Measurements from ENCODE around the gene SLC22A23.

GRCh38 chr6:3358413-3359100, 98.3 kb downstream of the SLC22A23 start:
- no peak for TF ChIP-seq SP1 (IDR thresholded peaks at IDR 0.05)
- no peak for TF ChIP-seq CTCF (IDR thresholded peaks at IDR 0.05; ENCODE audit: low read depth, low read length, missing input control)
- no peak for TF ChIP-seq RAD21 (IDR thresholded peaks at IDR 0.05)
- TF ChIP-seq TAF1 (conservative IDR thresholded peaks at IDR 0.05): no peak
- no peak for TF ChIP-seq REST (IDR thresholded peaks at IDR 0.05)
- TF ChIP-seq YY1 (IDR thresholded peaks at IDR 0.05): no peak
- TF ChIP-seq EGR1 (IDR thresholded peaks at IDR 0.05; ENCODE audit: low read depth in 2 of 2): no peak
